ENCODE results near the gene GSX2. TPM values are rescaled to one million over a fixed set of nuclear protein-coding genes. Genes with fewer than 3 reads are reported as not detected.

Gene GSX2
- total and polyA plus RNA-seq, 2 experiments from 2014 or later = not detected

GRCh38 chr4:54064317-54065111, 35.4 kb upstream of the GSX2 start, which contains the start of gene CHIC2:
TSS of gene CHIC2 (minus strand) at chr4:54064605. CDS start at chr4:54064300, 305 bp downstream.
- peaks cover 45% of the 10 kb centered on the region for H3F3A ChIP-seq (ENCODE audit: insufficient read depth)
- WGBS, 2 experiments (ENCODE audit: low coverage in 1 of 2, low lambda C conversion rate in 2 of 2, missing lambda C conversion rate in 2 of 2) = 1% methylated on average over 62 to 67 of the region's 87 CpGs
- peaks cover 25% of the 10 kb centered on the region for H4K20me1 ChIP-seq (ENCODE audit: insufficient read depth)
- peak within 1 kb of the TSS; percentile 96 for H3K4me3 ChIP-seq
- H3K36me3 ChIP-seq (ENCODE audit: low read depth) = no peaks in the 10 kb centered on the region; the same call in 1 of the 2 replicates
- peak within 1 kb of the TSS; percentile 100 for H3K9ac ChIP-seq
- in situ Hi-C loops (cut with MboI) = no loop called here
- peak within 1 kb of the TSS; percentile 90 for H3K4me2 ChIP-seq (ENCODE audit: unreplicated experiment)
- no peaks in the 10 kb centered on the region for H3K9me3 ChIP-seq (ENCODE audit: low read depth)
- no peaks in the 10 kb centered on the region for H3K9me2 ChIP-seq (ENCODE audit: insufficient read depth)
- DNase-seq = peak; percentile 98
- peak within 1 kb of the TSS; percentile 58 for H2AFZ ChIP-seq
- TF ChIP-seq EZH2 (IDR thresholded peaks at IDR 0.05; ENCODE audit: insufficient read depth, poor library complexity, severe bottlenecking) (no peak), EZH2phosphoT487 (IDR thresholded peaks at IDR 0.05; ENCODE audit: insufficient read depth, low read depth) (no peak)
- peaks cover 47% of the 10 kb centered on the region for H3K79me2 ChIP-seq (ENCODE audit: insufficient read depth)
- no peaks in the 10 kb centered on the region for H3K27me3 ChIP-seq (replicated peaks; ENCODE audit: insufficient read depth)
- peak within 1 kb of the TSS; percentile 98 for H3K27ac ChIP-seq
- H3K4me1 ChIP-seq (ENCODE audit: insufficient read depth) = peaks cover 53% of the 10 kb centered on the region

GRCh38 chr4:54065282-54066087, 34.5 kb upstream of the GSX2 start:
- H3F3A ChIP-seq (ENCODE audit: insufficient read depth) = peaks cover 45% of the 10 kb centered on the region
- H3K9ac ChIP-seq = peak overlapping the region; percentile 100
- no peaks in the 10 kb centered on the region for H3K9me2 ChIP-seq (ENCODE audit: insufficient read depth)
- peak overlapping the region; percentile 80 for H3K4me2 ChIP-seq (ENCODE audit: unreplicated experiment)
- in situ Hi-C loops (cut with MboI) = no loop called here
- peak overlapping the region; percentile 98 for H3K27ac ChIP-seq
- H3K79me2 ChIP-seq (ENCODE audit: insufficient read depth) = peaks cover 38% of the 10 kb centered on the region
- H3K4me3 ChIP-seq = peak overlapping the region; percentile 96
- peak; percentile 71 for DNase-seq
- H3K27me3 ChIP-seq (replicated peaks; ENCODE audit: insufficient read depth) = no peaks in the 10 kb centered on the region
- H2AFZ ChIP-seq = peak overlapping the region; percentile 58
- H4K20me1 ChIP-seq (ENCODE audit: insufficient read depth) = peaks cover 16% of the 10 kb centered on the region
- no peak for TF ChIP-seq EZH2 (IDR thresholded peaks at IDR 0.05; ENCODE audit: insufficient read depth, poor library complexity, severe bottlenecking)
- TF ChIP-seq EZH2phosphoT487 (IDR thresholded peaks at IDR 0.05; ENCODE audit: insufficient read depth, low read depth) = no peak
- no peaks in the 10 kb centered on the region; the same call in 1 of the 2 replicates for H3K36me3 ChIP-seq (ENCODE audit: low read depth)
- peaks cover 43% of the 10 kb centered on the region for H3K4me1 ChIP-seq (ENCODE audit: insufficient read depth)
- WGBS, 2 experiments (ENCODE audit: low coverage in 1 of 2, low lambda C conversion rate in 2 of 2, missing lambda C conversion rate in 2 of 2) = 38 to 40% methylated on average over 6 of the region's 6 CpGs
- no peaks in the 10 kb centered on the region for H3K9me3 ChIP-seq (ENCODE audit: low read depth)

DNA sequence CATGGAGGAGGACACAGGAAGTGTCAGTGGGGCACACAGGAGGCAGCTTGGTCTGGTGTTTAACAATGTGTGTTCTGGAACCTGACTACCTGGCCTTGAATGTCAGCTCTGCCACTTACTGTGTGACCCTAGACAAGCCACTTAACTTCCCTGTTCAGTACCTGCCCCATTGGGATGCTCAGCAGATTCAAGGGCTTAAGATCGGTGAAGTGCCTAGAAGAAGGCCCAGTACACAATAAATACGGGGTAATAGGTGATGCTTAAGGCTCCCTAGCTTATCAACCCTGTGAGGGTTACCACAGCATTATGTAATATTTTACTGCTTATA, 33.9 kb upstream of the GSX2 start:
- Histone ChIP-seq H4K20me1 (ENCODE audit: insufficient read depth) (peaks cover 10% of the 10 kb centered on the region), H3K4me3 (no peak overlapping the region), H3F3A (ENCODE audit: insufficient read depth) (peaks cover 45% of the 10 kb centered on the region), H3K4me1 (ENCODE audit: insufficient read depth) (peaks cover 38% of the 10 kb centered on the region), H3K27me3 (replicated peaks; ENCODE audit: insufficient read depth) (no peaks in the 10 kb centered on the region), H3K36me3 (ENCODE audit: low read depth) (no peaks in the 10 kb centered on the region; the same call in 1 of the 2 replicates), H3K9me2 (ENCODE audit: insufficient read depth) (no peaks in the 10 kb centered on the region), H3K9ac (peak overlapping the region; percentile 100; the same call in 1 of the 2 replicates), H3K27ac (peak overlapping the region; percentile 98), H3K79me2 (ENCODE audit: insufficient read depth) (peaks cover 32% of the 10 kb centered on the region), H2AFZ (0 out of 2 replicates have a peak overlapping the region, but pooled peaks have one; percentile 58), H3K9me3 (ENCODE audit: low read depth) (no peaks in the 10 kb centered on the region), H3K4me2 (ENCODE audit: unreplicated experiment) (peak overlapping the region; percentile 80)
- DNase-seq = no peak
- no peak for TF ChIP-seq EZH2 (IDR thresholded peaks at IDR 0.05; ENCODE audit: insufficient read depth, poor library complexity, severe bottlenecking)
- 94 to 95% methylated on average over 2 of the region's 2 CpGs for WGBS, 2 experiments (ENCODE audit: low coverage in 1 of 2, low lambda C conversion rate in 2 of 2, missing lambda C conversion rate in 2 of 2)
- in situ Hi-C loops (cut with MboI) = no loop called here

- WGBS, 2 experiments (ENCODE audit: low coverage in 1 of 2, low lambda C conversion rate in 2 of 2, missing lambda C conversion rate in 2 of 2) = 64 to 72% methylated on average over 2 of the region's 2 CpGs
- H3K27ac ChIP-seq = peak overlapping the region; percentile 98
- peak overlapping the region; percentile 64 for H3K9ac ChIP-seq
- no peaks in the 10 kb centered on the region for H3K9me3 ChIP-seq (ENCODE audit: low read depth)
- no peaks in the 10 kb centered on the region for H3K27me3 ChIP-seq (replicated peaks; ENCODE audit: insufficient read depth)
- peaks cover 45% of the 10 kb centered on the region for H3F3A ChIP-seq (ENCODE audit: insufficient read depth)
- no peak for DNase-seq
- no peaks in the 10 kb centered on the region for H3K9me2 ChIP-seq (ENCODE audit: insufficient read depth)
- in situ Hi-C loops (cut with MboI) = no loop called here
- peaks cover 25% of the 10 kb centered on the region for H3K79me2 ChIP-seq (ENCODE audit: insufficient read depth)
- H3K4me2 ChIP-seq (ENCODE audit: unreplicated experiment) = peak overlapping the region; percentile 77
- peak overlapping the region; percentile 66 for H2AFZ ChIP-seq
- H3K4me3 ChIP-seq = peak overlapping the region; percentile 39
- H4K20me1 ChIP-seq (ENCODE audit: insufficient read depth) = peaks cover 3% of the 10 kb centered on the region; the same call in 1 of the 2 replicates
- H3K36me3 ChIP-seq (ENCODE audit: low read depth) = no peaks in the 10 kb centered on the region; the same call in 1 of the 2 replicates
- TF ChIP-seq EZH2phosphoT487 (IDR thresholded peaks at IDR 0.05; ENCODE audit: insufficient read depth, low read depth) = no peak
- TF ChIP-seq EZH2 (IDR thresholded peaks at IDR 0.05; ENCODE audit: insufficient read depth, poor library complexity, severe bottlenecking) = no peak
- peaks cover 31% of the 10 kb centered on the region for H3K4me1 ChIP-seq (ENCODE audit: insufficient read depth)
These were observed 33.2 kb upstream of the GSX2 start for GRCh38 chr4:54066718-54067129.

Measured in GM23248 (cell line).